GM23338 (cell line): ENCODE results near the gene FRS2.

ENCODE experiments used
- CREB1 ChIP-seq: fragments of 250-450 bp; sonication (Bioruptor Pico); IDR thresholded peaks from 2 replicates; pipeline ENCODE4 v1.5.0; 2020; ENCODE audit warnings: low read depth, mild to moderate bottlenecking, moderate library complexity
- EZH2 ChIP-seq: fragments of 200-600 bp; sonication (generic); IDR thresholded peaks from one replicate; pipeline ENCODE4 v1.8.0; 2017; ENCODE audit warnings: antibody characterized with exemption, mild to moderate bottlenecking, low read depth; ENCODE audit not compliant: unreplicated experiment
- EZH2phosphoT487 ChIP-seq: fragments of 200-600 bp; sonication (generic); IDR thresholded peaks from one replicate; pipeline ENCODE4 v1.8.1; 2018; ENCODE audit warnings: antibody characterized with exemption; ENCODE audit not compliant: unreplicated experiment
- JUNB ChIP-seq: IDR thresholded peaks from one replicate; pipeline ENCODE4 v1.6.1; 2016; ENCODE audit warnings: antibody characterized with exemption; ENCODE audit not compliant: unreplicated experiment
- NANOG ChIP-seq: IDR thresholded peaks from 2 replicates; pipeline ENCODE4 v1.6.1; 2016; ENCODE audit warnings: antibody characterized with exemption, borderline replicate concordance
- POLR2AphosphoS5 ChIP-seq: IDR thresholded peaks from 2 replicates; pipeline ENCODE4 v1.6.1; 2016; ENCODE audit warnings: antibody characterized with exemption, low read depth
- STAT1 ChIP-seq: IDR thresholded peaks from one replicate; pipeline ENCODE4 v1.6.1; 2016; ENCODE audit warnings: antibody characterized with exemption; ENCODE audit not compliant: unreplicated experiment
- ZNF114 ChIP-seq: fragments of 250-450 bp; sonication (Bioruptor Pico); IDR thresholded peaks from 2 replicates; pipeline ENCODE4 v1.5.0; 2020; ENCODE audit warnings: mild to moderate bottlenecking, moderate library complexity
- ZNF331 ChIP-seq: fragments of 250-450 bp; sonication (Bioruptor Pico); IDR thresholded peaks from 2 replicates; pipeline ENCODE4 v1.5.0; 2020; ENCODE audit warnings: low read depth, mild to moderate bottlenecking, moderate library complexity
- TF ChIP-seq, protein P1 (sequence below), 2 experiments: fragments of 200-600 bp in 1 of 2; sonication (generic) in 1 of 2; conservative IDR thresholded peaks; 2 replicates each; pipeline versions ENCODE4 v1.5.1 to v1.6.1; 2016 to 2017; ENCODE audit warnings: antibody characterized with exemption in 2 of 2, low read depth in 2 of 2, mild to moderate bottlenecking in 2 of 2, moderate library complexity in 1 of 2
- TF ChIP-seq, protein P2 (sequence below): IDR thresholded peaks from one replicate; pipeline ENCODE4 v1.6.1; 2018; ENCODE audit warnings: antibody characterized with exemption; ENCODE audit not compliant: unreplicated experiment
- TF ChIP-seq, protein P3 (sequence below): fragments of 250-450 bp; sonication (Bioruptor Pico); IDR thresholded peaks from 2 replicates; pipeline ENCODE4 v1.5.0; 2020; ENCODE audit warnings: mild to moderate bottlenecking, moderate library complexity
- TF ChIP-seq, protein P4 (sequence below): IDR thresholded peaks from 2 replicates; pipeline ENCODE4 v1.6.1; 2016; ENCODE audit warnings: antibody characterized with exemption

DNA sequence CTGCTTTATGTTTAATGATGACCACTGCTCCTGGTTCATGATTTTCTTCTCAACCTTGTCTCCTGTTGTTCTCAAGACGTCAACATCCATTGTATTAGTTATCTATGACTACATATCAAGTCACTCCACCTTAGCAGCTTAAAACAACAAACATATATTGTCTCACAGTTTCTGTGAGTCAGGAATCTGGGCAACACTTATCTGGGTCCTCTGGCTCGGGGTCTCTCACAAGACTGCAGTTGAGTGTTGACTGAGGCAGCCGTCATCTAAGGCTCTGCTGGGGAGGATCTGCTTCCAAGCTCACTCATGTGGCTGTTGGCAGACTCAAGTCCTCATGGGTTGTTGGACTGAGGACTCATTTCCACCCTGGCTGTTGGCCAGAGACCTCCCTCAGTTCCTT, 27.3 kb upstream of the FRS2 start:
- TF ChIP-seq, protein P1, sequence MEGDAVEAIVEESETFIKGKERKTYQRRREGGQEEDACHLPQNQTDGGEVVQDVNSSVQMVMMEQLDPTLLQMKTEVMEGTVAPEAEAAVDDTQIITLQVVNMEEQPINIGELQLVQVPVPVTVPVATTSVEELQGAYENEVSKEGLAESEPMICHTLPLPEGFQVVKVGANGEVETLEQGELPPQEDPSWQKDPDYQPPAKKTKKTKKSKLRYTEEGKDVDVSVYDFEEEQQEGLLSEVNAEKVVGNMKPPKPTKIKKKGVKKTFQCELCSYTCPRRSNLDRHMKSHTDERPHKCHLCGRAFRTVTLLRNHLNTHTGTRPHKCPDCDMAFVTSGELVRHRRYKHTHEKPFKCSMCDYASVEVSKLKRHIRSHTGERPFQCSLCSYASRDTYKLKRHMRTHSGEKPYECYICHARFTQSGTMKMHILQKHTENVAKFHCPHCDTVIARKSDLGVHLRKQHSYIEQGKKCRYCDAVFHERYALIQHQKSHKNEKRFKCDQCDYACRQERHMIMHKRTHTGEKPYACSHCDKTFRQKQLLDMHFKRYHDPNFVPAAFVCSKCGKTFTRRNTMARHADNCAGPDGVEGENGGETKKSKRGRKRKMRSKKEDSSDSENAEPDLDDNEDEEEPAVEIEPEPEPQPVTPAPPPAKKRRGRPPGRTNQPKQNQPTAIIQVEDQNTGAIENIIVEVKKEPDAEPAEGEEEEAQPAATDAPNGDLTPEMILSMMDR (conservative IDR thresholded peaks at IDR 0.05; ENCODE audit: low read depth in 2 of 2), result no peak
- TF ChIP-seq, protein P2, sequence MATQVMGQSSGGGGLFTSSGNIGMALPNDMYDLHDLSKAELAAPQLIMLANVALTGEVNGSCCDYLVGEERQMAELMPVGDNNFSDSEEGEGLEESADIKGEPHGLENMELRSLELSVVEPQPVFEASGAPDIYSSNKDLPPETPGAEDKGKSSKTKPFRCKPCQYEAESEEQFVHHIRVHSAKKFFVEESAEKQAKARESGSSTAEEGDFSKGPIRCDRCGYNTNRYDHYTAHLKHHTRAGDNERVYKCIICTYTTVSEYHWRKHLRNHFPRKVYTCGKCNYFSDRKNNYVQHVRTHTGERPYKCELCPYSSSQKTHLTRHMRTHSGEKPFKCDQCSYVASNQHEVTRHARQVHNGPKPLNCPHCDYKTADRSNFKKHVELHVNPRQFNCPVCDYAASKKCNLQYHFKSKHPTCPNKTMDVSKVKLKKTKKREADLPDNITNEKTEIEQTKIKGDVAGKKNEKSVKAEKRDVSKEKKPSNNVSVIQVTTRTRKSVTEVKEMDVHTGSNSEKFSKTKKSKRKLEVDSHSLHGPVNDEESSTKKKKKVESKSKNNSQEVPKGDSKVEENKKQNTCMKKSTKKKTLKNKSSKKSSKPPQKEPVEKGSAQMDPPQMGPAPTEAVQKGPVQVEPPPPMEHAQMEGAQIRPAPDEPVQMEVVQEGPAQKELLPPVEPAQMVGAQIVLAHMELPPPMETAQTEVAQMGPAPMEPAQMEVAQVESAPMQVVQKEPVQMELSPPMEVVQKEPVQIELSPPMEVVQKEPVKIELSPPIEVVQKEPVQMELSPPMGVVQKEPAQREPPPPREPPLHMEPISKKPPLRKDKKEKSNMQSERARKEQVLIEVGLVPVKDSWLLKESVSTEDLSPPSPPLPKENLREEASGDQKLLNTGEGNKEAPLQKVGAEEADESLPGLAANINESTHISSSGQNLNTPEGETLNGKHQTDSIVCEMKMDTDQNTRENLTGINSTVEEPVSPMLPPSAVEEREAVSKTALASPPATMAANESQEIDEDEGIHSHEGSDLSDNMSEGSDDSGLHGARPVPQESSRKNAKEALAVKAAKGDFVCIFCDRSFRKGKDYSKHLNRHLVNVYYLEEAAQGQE, result no peak
- no peak for TF ChIP-seq EZH2
- TF ChIP-seq POLR2AphosphoS5, result no peak
- TF ChIP-seq EZH2phosphoT487, result no peak
- TF ChIP-seq JUNB, result no peak
- TF ChIP-seq NANOG, result no peak
- TF ChIP-seq, protein P3, sequence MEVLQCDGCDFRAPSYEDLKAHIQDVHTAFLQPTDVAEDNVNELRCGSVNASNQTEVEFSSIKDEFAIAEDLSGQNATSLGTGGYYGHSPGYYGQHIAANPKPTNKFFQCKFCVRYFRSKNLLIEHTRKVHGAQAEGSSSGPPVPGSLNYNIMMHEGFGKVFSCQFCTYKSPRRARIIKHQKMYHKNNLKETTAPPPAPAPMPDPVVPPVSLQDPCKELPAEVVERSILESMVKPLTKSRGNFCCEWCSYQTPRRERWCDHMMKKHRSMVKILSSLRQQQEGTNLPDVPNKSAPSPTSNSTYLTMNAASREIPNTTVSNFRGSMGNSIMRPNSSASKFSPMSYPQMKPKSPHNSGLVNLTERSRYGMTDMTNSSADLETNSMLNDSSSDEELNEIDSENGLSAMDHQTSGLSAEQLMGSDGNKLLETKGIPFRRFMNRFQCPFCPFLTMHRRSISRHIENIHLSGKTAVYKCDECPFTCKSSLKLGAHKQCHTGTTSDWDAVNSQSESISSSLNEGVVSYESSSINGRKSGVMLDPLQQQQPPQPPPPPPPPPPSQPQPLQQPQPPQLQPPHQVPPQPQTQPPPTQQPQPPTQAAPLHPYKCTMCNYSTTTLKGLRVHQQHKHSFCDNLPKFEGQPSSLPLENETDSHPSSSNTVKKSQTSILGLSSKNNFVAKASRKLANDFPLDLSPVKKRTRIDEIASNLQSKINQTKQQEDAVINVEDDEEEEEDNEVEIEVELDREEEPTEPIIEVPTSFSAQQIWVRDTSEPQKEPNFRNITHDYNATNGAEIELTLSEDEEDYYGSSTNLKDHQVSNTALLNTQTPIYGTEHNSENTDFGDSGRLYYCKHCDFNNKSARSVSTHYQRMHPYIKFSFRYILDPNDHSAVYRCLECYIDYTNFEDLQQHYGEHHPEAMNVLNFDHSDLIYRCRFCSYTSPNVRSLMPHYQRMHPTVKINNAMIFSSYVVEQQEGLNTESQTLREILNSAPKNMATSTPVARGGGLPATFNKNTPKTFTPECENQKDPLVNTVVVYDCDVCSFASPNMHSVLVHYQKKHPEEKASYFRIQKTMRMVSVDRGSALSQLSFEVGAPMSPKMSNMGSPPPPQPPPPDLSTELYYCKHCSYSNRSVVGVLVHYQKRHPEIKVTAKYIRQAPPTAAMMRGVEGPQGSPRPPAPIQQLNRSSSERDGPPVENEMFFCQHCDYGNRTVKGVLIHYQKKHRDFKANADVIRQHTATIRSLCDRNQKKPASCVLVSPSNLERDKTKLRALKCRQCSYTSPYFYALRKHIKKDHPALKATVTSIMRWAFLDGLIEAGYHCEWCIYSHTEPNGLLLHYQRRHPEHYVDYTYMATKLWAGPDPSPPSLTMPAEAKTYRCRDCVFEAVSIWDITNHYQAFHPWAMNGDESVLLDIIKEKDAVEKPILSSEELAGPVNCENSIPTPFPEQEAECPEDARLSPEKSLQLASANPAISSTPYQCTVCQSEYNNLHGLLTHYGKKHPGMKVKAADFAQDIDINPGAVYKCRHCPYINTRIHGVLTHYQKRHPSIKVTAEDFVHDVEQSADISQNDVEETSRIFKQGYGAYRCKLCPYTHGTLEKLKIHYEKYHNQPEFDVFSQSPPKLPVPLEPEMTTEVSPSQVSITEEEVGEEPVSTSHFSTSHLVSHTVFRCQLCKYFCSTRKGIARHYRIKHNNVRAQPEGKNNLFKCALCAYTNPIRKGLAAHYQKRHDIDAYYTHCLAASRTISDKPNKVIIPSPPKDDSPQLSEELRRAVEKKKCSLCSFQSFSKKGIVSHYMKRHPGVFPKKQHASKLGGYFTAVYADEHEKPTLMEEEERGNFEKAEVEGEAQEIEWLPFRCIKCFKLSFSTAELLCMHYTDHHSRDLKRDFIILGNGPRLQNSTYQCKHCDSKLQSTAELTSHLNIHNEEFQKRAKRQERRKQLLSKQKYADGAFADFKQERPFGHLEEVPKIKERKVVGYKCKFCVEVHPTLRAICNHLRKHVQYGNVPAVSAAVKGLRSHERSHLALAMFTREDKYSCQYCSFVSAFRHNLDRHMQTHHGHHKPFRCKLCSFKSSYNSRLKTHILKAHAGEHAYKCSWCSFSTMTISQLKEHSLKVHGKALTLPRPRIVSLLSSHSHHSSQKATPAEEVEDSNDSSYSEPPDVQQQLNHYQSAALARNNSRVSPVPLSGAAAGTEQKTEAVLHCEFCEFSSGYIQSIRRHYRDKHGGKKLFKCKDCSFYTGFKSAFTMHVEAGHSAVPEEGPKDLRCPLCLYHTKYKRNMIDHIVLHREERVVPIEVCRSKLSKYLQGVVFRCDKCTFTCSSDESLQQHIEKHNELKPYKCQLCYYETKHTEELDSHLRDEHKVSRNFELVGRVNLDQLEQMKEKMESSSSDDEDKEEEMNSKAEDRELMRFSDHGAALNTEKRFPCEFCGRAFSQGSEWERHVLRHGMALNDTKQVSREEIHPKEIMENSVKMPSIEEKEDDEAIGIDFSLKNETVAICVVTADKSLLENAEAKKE (CRISPR knock-in tag), result no peak
- no peak for TF ChIP-seq ZNF114
- TF ChIP-seq ZNF331 (CRISPR knock-in tag), result no peak
- TF ChIP-seq CREB1, result no peak
- TF ChIP-seq, protein P4, sequence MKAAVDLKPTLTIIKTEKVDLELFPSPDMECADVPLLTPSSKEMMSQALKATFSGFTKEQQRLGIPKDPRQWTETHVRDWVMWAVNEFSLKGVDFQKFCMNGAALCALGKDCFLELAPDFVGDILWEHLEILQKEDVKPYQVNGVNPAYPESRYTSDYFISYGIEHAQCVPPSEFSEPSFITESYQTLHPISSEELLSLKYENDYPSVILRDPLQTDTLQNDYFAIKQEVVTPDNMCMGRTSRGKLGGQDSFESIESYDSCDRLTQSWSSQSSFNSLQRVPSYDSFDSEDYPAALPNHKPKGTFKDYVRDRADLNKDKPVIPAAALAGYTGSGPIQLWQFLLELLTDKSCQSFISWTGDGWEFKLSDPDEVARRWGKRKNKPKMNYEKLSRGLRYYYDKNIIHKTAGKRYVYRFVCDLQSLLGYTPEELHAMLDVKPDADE, result no peak
- no peak for TF ChIP-seq STAT1
